H9 (cell line): ENCODE data around the gene FRAT1. TPM values are rescaled to one million over a fixed set of nuclear protein-coding genes. Genes with fewer than 3 reads are reported as not detected.
A peak's percentile ranks its signal among the peaks of the same experiment; 100 is the strongest.

Source experiments
- DNase-seq: peaks from one replicate; pipeline ENCODE4 v3.0.0-alpha.2; 2017
- H2AFZ ChIP-seq: one replicate; pipeline ENCODE4 v1.6.1; 2013; ENCODE audit warnings: mild to moderate bottlenecking, low read length, control low read depth, moderate library complexity
- H2AK5ac ChIP-seq: 2 replicates; pipeline ENCODE4 v1.6.1; 2013; ENCODE audit warnings: low read length, control low read depth, mixed read lengths; ENCODE audit not compliant: insufficient read length
- H2BK120ac ChIP-seq: one replicate; pipeline ENCODE4 v1.6.1; 2013; ENCODE audit warnings: low read depth, mild to moderate bottlenecking, low read length, control low read depth, inconsistent platforms; ENCODE audit not compliant: poor library complexity, severe bottlenecking
- H2BK12ac ChIP-seq: 2 replicates; pipeline ENCODE4 v1.6.1; 2013; ENCODE audit warnings: low read length, control low read depth, mixed read lengths, low read depth; ENCODE audit not compliant: insufficient read length
- H2BK15ac ChIP-seq: 2 replicates; pipeline ENCODE4 v1.6.1; 2013; ENCODE audit warnings: low read depth, low read length, control low read depth
- H2BK20ac ChIP-seq: one replicate; pipeline ENCODE4 v1.6.1; 2013; ENCODE audit warnings: low read depth, mild to moderate bottlenecking, low read length, control low read depth, inconsistent platforms; ENCODE audit not compliant: poor library complexity, severe bottlenecking
- H2BK5ac ChIP-seq: 2 replicates; pipeline ENCODE4 v1.6.1; 2013; ENCODE audit warnings: low read length, control low read depth, mixed read lengths; ENCODE audit not compliant: insufficient read length
- H3K14ac ChIP-seq: 2 replicates; pipeline ENCODE4 v1.6.1; 2013; ENCODE audit warnings: low read length, control low read depth; ENCODE audit not compliant: insufficient read depth
- H3K18ac ChIP-seq: 2 replicates; pipeline ENCODE4 v1.6.1; 2013; ENCODE audit warnings: low read depth, mild to moderate bottlenecking, mixed read lengths, low read length, control low read depth; ENCODE audit not compliant: insufficient read length
- H3K23ac ChIP-seq: 2 replicates; pipeline ENCODE4 v1.6.1; 2013; ENCODE audit warnings: low read length, control low read depth, mixed read lengths, low read depth; ENCODE audit not compliant: insufficient read length
- H3K23me2 ChIP-seq: 2 replicates; pipeline ENCODE4 v1.6.1; 2013; ENCODE audit warnings: low read depth, mild to moderate bottlenecking, mixed read lengths, low read length, control low read depth; ENCODE audit not compliant: insufficient read length, poor library complexity, severe bottlenecking
- H3K27ac ChIP-seq: 2 replicates; pipeline ENCODE4 v1.5.1; 2013; ENCODE audit warnings: low read length, control low read depth, mixed read lengths, low read depth; ENCODE audit not compliant: insufficient read length
- H3K27me3 ChIP-seq: 2 replicates; pipeline ENCODE4 v1.6.1; 2013; ENCODE audit warnings: low read length, control low read depth, inconsistent platforms; ENCODE audit not compliant: insufficient read depth
- H3K4ac ChIP-seq: 2 replicates; pipeline ENCODE4 v1.6.1; 2013; ENCODE audit warnings: low read depth, mild to moderate bottlenecking, control low read depth, inconsistent platforms, low read length, moderate library complexity
- H3K4me1 ChIP-seq: 2 replicates; pipeline ENCODE4 v1.6.1; 2013; ENCODE audit warnings: low read length, control low read depth, inconsistent platforms; ENCODE audit not compliant: insufficient read depth
- H3K4me2 ChIP-seq: 2 replicates; pipeline ENCODE4 v1.6.1; 2013; ENCODE audit warnings: low read length, control low read depth, mixed read lengths; ENCODE audit not compliant: insufficient read length, insufficient read depth
- H3K56ac ChIP-seq: 2 replicates; pipeline ENCODE4 v1.6.1; 2013; ENCODE audit warnings: low read depth, mild to moderate bottlenecking, mixed read lengths, low read length, control low read depth; ENCODE audit not compliant: insufficient read length
- H3K79me1 ChIP-seq: 2 replicates; pipeline ENCODE4 v1.6.1; 2013; ENCODE audit warnings: low read depth, mild to moderate bottlenecking, moderate library complexity, low read length, control low read depth, inconsistent platforms; ENCODE audit not compliant: insufficient read depth, poor library complexity, severe bottlenecking
- H3K79me2 ChIP-seq: 2 replicates; pipeline ENCODE4 v1.6.1; 2013; ENCODE audit warnings: low read length, control low read depth, inconsistent platforms; ENCODE audit not compliant: insufficient read depth
- H3K9ac ChIP-seq: 2 replicates; pipeline ENCODE4 v1.6.1; 2013; ENCODE audit warnings: low read length, control low read depth, mixed read lengths; ENCODE audit not compliant: insufficient read length; ENCODE audit errors: extremely low read depth
- H3K9me3 ChIP-seq: one replicate; pipeline ENCODE4 v1.6.1; 2013; ENCODE audit warnings: low read depth, low read length, inconsistent platforms; ENCODE audit not compliant: control insufficient read depth
- H3T11ph ChIP-seq: one replicate; pipeline ENCODE4 v1.6.1; 2013; ENCODE audit warnings: mild to moderate bottlenecking, low read length, control low read depth, inconsistent platforms
- H4K20me1 ChIP-seq: one replicate; pipeline ENCODE4 v1.6.1; 2013; ENCODE audit not compliant: control insufficient read depth, insufficient read length, insufficient read depth
- H4K5ac ChIP-seq: 2 replicates; pipeline ENCODE4 v1.6.1; 2013; ENCODE audit warnings: low read depth, mild to moderate bottlenecking, mixed read lengths, low read length, control low read depth; ENCODE audit not compliant: insufficient read length
- H4K8ac ChIP-seq: replicated peaks from 2 replicates; pipeline ENCODE4 v1.6.1; 2013; ENCODE audit warnings: low read length, control low read depth, mixed read lengths, low read depth; ENCODE audit not compliant: insufficient read length
- H4K91ac ChIP-seq: 2 replicates; pipeline ENCODE4 v1.6.1; 2013; ENCODE audit warnings: low read depth, mild to moderate bottlenecking, moderate library complexity, mixed read lengths, low read length, control low read depth; ENCODE audit not compliant: insufficient read length
- H3K27ac Mint-ChIP-seq, 3 experiments: 2 replicates in 2 of 3; 3 replicates in 1 of 3; pipeline ENCODE4 v1.8.0; 2020 to 2021; ENCODE audit warnings: mixed read lengths in 3 of 3, mild to moderate bottlenecking in 1 of 3, moderate library complexity in 1 of 3
- H3K27me3 Mint-ChIP-seq: 2 replicates; pipeline ENCODE4 v1.8.0; 2021; ENCODE audit warnings: low read depth, mild to moderate bottlenecking, moderate library complexity, mixed read lengths
- H3K36me3 Mint-ChIP-seq, 3 experiments: 2 replicates in 2 of 3; 3 replicates in 1 of 3; pipeline ENCODE4 v1.8.0; 2020 to 2021; ENCODE audit warnings: low read depth in 3 of 3, mixed read lengths in 3 of 3; ENCODE audit not compliant: insufficient read depth in 1 of 3
- H3K4me1 Mint-ChIP-seq, 2 experiments: 2 replicates each; pipeline ENCODE4 v1.8.0; 2020; ENCODE audit warnings: mixed read lengths in 2 of 2
- H3K4me3 Mint-ChIP-seq, 2 experiments: 2 replicates in 1 of 2; 3 replicates in 1 of 2; pipeline ENCODE4 v1.8.0; 2020 to 2021; ENCODE audit warnings: mild to moderate bottlenecking in 2 of 2, mixed read lengths in 2 of 2, moderate library complexity in 1 of 2
- H3K9me3 Mint-ChIP-seq, 2 experiments: 2 replicates in 1 of 2; 3 replicates in 1 of 2; pipeline ENCODE4 v1.8.0; 2020; ENCODE audit warnings: mild to moderate bottlenecking in 2 of 2, mixed read lengths in 2 of 2, moderate library complexity in 1 of 2
- CTCF ChIP-seq: fragments of 200-600 bp; sonication (generic); conservative IDR thresholded peaks from 3 replicates; pipeline ENCODE4 v1.8.0; 2021; ENCODE audit warnings: antibody characterized with exemption, mild to moderate bottlenecking
- WGBS: extraction: QIAGEN DNeasy Blood & Tissue Kit; methylation state at CpG from one replicate; pipeline ENCODE4 v1.1.7; 2013; ENCODE audit warnings: missing lambda C conversion rate, low lambda C conversion rate, mixed read lengths; ENCODE audit not compliant: insufficient read length; ENCODE audit errors: extremely low coverage; 5-methylcytosine and 5-hydroxymethylcytosine counted together
- total RNA-seq: library from RNA; stranded (reverse); gene quantifications from 2 replicates; pipeline ENCODE4 v1.2.1, GENCODE V29; 2021

Gene FRAT1
- total RNA-seq, 1 experiment from 2014 or later, result 7.3 TPM

DNA sequence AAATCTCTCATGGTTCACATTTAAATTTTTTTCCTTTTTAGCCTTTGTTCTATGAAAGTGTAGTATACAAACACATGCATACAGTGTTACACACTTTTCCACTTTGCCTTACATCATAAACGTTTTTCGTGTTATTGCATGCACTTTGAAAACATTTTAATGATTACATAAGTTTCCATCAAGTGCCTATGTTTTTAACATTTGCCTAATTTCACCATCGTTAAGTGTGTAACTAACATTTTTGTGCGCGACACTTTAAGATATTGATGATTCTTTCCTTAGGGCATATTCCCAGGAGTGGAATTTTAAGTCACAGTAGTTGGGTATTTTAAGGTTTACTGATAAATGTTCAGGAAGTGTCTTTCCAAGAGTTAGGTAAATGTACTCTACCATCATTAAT lies 16.9 kb downstream of the FRAT1 start:
- no peak overlapping the region for H2AFZ ChIP-seq
- H4K8ac ChIP-seq, result no peak overlapping the region
- no peaks in the 10 kb centered on the region for H3K9me3 ChIP-seq
- H3K27me3 ChIP-seq, result no peaks in the 10 kb centered on the region
- H3K4me2 ChIP-seq, result no peak overlapping the region
- H4K20me1 ChIP-seq, result peaks cover 3% of the 10 kb centered on the region
- peak overlapping the region; percentile 66 to 67 for H3K4me3 Mint-ChIP-seq
- TF ChIP-seq CTCF, result no peak
- no peak overlapping the region for H2BK120ac ChIP-seq
- H3K23ac ChIP-seq, result no peak overlapping the region
- peaks cover 2 to 3% of the 10 kb centered on the region in 2 experiments; a peak in 1 of 5 replicates for H3K9me3 Mint-ChIP-seq
- H3K27me3 Mint-ChIP-seq, result no peaks in the 10 kb centered on the region; the same call in 1 of the 2 replicates
- H3K27ac Mint-ChIP-seq, result peak overlapping the region in 2 of 3 experiments; percentile 98 to 99; a peak in 3 of 7 replicates
- H2BK12ac ChIP-seq, result no peak overlapping the region
- H2BK20ac ChIP-seq, result no peak overlapping the region
- no peak overlapping the region for H2BK5ac ChIP-seq
- no peak for DNase-seq
- no peak overlapping the region for H3K27ac ChIP-seq
- H4K5ac ChIP-seq, result no peak overlapping the region
- peaks cover 20% of the 10 kb centered on the region for H3K23me2 ChIP-seq
- H3K14ac ChIP-seq, result no peak overlapping the region
- no peak overlapping the region for H2BK15ac ChIP-seq
- H3K4me1 ChIP-seq, result peaks cover 13% of the 10 kb centered on the region
- peaks cover 53 to 64% of the 10 kb centered on the region in 2 experiments for H3K4me1 Mint-ChIP-seq
- H3K79me2 ChIP-seq, result peaks cover 11% of the 10 kb centered on the region; the same call in 1 of the 2 replicates
- H3K9ac ChIP-seq, result no peak overlapping the region
- no peak overlapping the region for H3K4ac ChIP-seq
- WGBS, result no CpG with 5 or more reads among the region's 5 CpGs
- H3T11ph ChIP-seq, result no peak overlapping the region
- H3K36me3 Mint-ChIP-seq, result peaks cover 3 to 32% (median 27%) of the 10 kb centered on the region in 3 experiments
- no peak overlapping the region for H3K18ac ChIP-seq
- H2AK5ac ChIP-seq, result no peak overlapping the region
- H4K91ac ChIP-seq, result no peak overlapping the region
- no peak overlapping the region for H3K56ac ChIP-seq
- H3K79me1 ChIP-seq, result no peaks in the 10 kb centered on the region
